ENCODE data around the gene ABHD6.
"Not testable (repeated sequence)": the region's sequence is repeated elsewhere in the genome, so short reads cannot be mapped to it uniquely, and the experiment has no call there.

The ABHD6 gene

GRCh38 chr3:58285334-58285733 is 47.7 kb downstream of the ABHD6 start:
- DNase-seq, result no peak

- no peak for DNase-seq
These were observed 49.8 kb downstream of the ABHD6 start for GRCh38 chr3:58287354-58287753.

GRCh38 chr3:58288011-58288728 is 50.6 kb downstream of the ABHD6 start:
- DNase-seq, result no peak

DNA sequence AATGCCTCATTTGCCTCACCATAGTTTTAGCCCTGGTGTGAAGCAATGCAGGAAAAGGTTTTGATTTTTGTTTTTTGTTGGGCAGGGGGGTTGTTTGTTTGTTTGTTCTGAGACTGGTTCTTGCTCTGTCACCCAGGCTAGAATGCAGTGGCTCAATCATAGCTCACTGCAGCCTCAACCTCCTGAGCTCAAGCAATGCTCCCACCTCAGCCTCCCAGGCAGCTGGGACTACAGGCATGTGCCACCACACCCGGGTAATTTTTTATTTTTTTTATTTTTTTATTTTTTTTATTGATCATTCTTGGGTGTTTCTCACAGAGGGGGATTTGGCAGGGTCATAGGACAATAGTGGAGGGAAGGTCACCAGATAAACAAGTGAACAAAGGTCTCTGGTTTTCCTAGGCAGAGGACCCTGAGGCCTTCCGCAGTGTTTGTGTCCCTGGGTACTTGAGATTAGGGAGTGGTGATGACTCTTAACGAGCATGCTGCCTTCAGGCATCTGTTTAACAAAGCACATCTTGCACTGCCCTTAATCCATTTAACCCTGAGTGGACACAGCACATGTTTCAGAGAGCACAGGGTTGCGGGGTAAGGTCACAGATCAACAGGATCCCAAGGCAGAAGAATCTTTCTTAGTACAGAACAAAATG is 51.5 kb downstream of the ABHD6 start:
- DNase-seq, result not testable (repeated sequence)

DNA sequence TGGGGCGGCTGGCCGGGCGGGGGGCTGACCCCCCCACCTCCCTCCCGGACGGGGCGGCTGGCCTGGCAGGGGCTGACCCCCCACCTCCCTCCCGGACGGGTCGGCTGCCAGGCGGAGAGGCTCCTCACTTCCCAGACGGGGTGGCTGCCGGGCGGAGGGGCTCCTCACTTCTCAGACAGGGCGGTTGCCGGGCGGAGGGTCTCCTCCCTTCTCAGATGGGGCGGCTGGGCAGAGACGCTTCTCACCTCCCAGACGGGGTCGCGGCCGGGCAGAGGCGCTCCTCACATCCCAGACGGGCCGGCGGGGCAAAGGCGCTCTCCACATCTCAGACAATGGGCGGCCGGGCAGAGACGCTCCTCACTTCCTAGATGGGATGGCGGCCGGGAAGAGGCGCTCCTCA is 52.9 kb downstream of the ABHD6 start:
- not testable (repeated sequence) for DNase-seq

DNA sequence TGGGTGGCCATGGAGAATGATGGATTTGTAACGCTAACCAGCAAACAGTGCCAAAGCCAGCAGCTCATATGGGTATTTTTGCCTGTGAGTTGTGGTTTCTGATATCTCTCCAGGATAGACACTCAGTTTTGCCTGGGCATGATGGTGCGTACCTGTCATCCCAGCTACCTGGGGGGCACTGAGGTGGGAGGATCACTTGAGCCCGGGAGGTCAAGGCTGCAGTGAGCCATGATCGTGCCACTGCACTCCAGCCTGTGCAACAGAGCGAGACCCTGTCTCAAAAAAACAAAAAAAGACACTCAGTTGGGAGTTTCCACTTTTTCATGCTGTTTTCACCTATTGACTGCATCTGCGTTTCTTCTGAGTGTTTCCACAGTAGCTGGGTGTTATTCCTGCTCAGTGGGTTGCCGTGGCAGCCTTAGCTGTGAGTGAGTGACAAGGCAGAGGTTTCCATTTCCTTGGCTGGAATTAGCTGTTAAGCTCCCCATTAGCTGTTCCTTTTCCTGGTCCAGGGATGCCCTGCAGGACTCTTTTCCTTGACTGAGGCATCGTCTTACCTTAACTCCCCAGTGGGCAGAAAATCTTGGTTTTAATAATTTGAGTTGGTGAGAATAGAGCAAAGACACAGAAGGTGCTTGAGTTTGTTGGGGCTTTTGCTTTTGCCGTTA is 54.2 kb downstream of the ABHD6 start:
- no peak for DNase-seq

DNA sequence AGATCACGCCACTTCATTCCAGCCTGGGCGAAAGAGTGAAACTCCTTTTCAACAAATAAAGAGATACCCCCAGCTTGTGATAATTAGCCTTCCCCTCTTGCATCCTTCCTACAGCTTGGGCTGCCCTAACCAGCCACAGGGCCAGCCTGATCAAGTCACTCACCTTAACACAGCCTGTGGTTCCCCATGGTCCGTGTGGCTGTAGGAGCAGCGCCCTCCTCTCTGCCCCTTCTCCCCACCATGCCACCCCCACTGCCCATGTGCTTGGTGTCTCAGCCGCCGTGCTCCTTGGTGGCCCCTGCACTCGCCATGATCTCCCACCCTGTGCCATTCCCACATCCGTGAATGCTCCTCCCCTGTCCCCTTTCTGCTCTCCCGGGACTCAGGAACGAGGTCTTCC is 55.3 kb downstream of the ABHD6 start:
- DNase-seq, result no peak

DNA sequence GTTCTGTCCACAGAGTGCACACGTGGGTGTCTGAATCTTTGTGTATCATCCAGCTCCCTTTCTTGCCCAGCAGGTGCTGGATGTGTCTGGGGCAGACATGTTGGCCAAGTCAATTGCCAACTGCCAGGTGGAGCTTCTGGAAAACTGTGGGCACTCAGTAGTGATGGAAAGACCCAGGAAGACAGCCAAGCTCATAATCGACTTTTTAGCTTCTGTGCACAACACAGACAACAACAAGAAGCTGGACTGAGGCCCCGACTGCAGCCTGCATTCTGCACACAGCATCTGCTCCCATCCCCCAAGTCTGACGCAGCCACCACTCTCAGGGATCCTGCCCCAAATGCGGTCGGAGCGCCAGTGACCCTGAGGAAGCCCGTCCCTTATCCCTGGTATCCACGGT is 55.9 kb downstream of the ABHD6 start:
- no peak for DNase-seq

- DNase-seq, result no peak
These were observed 58.7 kb downstream of the ABHD6 start for GRCh38 chr3:58296269-58296668.

GRCh38 chr3:58296843-58297242 is 59.3 kb downstream of the ABHD6 start:
- DNase-seq, result no peak

DNA sequence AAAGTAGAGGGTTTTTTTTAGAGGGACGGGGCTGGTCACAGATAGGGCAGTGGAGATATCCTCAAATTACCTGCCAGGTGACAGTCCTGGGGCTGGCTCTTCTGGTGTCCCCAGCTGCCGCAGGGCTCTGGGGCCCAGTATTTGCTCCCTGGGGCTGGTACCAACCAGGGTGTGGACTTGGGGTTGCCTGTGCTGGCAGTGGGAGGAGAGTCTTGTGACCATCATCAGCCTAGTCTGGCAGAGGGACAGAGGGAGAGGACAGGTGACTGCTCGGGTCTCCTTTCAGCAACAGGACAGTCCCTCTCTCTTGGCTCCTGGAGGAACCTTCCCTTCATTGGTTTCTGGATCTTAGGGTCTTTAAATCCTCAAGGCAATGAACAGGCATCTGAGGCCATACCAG is 60.6 kb downstream of the ABHD6 start:
- DNase-seq, result no peak

- DNase-seq, result no peak
These were observed 61.5 kb downstream of the ABHD6 start for GRCh38 chr3:58299075-58299474.

GRCh38 chr3:58299839-58300516 is 62.4 kb downstream of the ABHD6 start:
- no peak for DNase-seq

DNA sequence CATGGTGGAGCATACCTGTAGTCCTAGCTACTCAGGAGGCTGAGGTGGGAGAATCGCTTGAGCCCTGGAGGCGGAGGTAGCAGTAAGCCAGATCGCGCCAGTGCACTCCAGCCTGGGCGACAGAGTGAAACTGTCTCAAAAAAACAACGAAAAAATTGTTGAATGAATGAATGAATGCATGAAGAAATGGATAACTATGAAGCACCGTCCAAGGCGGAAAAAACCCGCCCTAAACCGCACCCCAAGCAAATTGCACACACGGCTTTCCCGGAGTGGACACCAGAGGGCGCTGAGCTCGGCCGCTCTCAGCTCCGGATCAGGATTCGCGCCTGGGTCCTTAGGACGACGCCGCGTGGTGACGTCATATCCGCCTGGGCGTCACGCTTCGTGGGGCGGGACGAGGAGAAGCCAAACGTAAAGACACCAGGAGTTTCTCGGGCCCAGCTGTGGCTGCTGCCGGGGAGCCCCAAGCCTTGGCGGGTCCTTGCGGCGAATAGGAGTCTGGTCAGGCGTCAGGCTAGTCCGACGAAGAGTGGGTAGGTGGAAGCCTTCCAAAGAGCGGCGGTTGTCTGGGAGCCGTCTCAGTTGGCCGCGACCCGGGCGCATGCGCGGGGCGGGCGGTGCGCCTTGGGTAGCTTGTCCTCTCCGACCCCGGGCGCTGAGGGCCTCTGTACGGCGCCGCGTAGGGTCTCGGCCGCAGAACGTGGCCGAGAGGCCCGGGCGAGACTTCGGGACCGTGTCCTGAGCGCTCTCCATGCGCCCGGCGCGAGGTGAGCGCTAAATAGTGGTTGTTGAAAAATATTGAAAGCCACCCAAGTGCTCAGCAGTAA is 68.5 kb downstream of the ABHD6 start, which contains the start of the genes HTD2 and RPP14:
TSS of gene HTD2 (plus strand) at position 639 of the 830 bp plus-strand sequence. CDS start 11,094 bp downstream, outside the sequence.
TSS of gene RPP14 (plus strand) at position 364 of the 830 bp plus-strand sequence. CDS start 4,085 bp downstream, outside the sequence.
- peak; percentile 99 for DNase-seq

DNA sequence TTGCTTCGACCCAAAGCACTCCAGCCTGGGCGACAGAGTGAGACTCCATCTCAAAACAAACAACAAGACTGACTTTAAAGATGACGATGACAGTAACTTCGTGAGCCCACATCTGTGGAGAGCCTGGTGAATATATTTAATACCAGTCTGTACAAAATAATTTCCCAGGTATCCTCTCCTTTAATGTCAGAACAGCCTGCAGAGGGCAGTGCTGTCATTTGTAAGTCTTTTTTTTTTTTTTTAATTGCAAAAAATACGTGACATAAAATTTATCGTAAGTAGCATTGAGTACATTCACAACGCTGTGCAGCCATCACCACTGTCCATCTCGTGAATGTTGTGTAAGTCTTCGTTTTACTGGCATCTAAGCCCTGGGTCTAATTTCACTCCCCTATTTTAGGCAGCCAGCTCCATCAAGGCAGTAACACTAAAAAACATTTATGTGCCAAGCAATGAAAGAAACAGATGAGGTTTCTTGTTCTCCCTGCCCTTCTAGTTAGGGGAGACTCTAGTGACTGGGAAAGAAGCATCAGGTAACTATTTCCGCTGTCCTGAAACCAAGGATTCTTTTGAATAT is 70.1 kb downstream of the ABHD6 start:
- peak; percentile 53 for DNase-seq

GRCh38 chr3:58308728-58309127 is 71.1 kb downstream of the ABHD6 start:
- no peak for DNase-seq

- no peak for DNase-seq
These were observed 80.2 kb downstream of the ABHD6 start for GRCh38 chr3:58317811-58318210.

- DNase-seq, result no peak
These were observed 84.2 kb downstream of the ABHD6 start for GRCh38 chr3:58321791-58322190.

GRCh38 chr3:58322793-58323192 is 85.2 kb downstream of the ABHD6 start:
- DNase-seq, result no peak

GRCh38 chr3:58323529-58324390 is 86.2 kb downstream of the ABHD6 start:
- no peak for DNase-seq
